H9 (cell line): ENCODE data around the gene ATP5PO. TPM values are rescaled to one million over a fixed set of nuclear protein-coding genes. Genes with fewer than 3 reads are reported as not detected.

Experiments
- DNase-seq: peaks from one replicate; pipeline ENCODE4 v3.0.0-alpha.2; 2017
- H2AFZ ChIP-seq: one replicate; pipeline ENCODE4 v1.6.1; 2013; ENCODE audit warnings: mild to moderate bottlenecking, low read length, control low read depth, moderate library complexity
- H2AK5ac ChIP-seq: 2 replicates; pipeline ENCODE4 v1.6.1; 2013; ENCODE audit warnings: low read length, control low read depth, mixed read lengths; ENCODE audit not compliant: insufficient read length
- H2BK120ac ChIP-seq: one replicate; pipeline ENCODE4 v1.6.1; 2013; ENCODE audit warnings: low read depth, mild to moderate bottlenecking, low read length, control low read depth, inconsistent platforms; ENCODE audit not compliant: poor library complexity, severe bottlenecking
- H2BK12ac ChIP-seq: 2 replicates; pipeline ENCODE4 v1.6.1; 2013; ENCODE audit warnings: low read length, control low read depth, mixed read lengths, low read depth; ENCODE audit not compliant: insufficient read length
- H2BK15ac ChIP-seq: 2 replicates; pipeline ENCODE4 v1.6.1; 2013; ENCODE audit warnings: low read depth, low read length, control low read depth
- H2BK20ac ChIP-seq: one replicate; pipeline ENCODE4 v1.6.1; 2013; ENCODE audit warnings: low read depth, mild to moderate bottlenecking, low read length, control low read depth, inconsistent platforms; ENCODE audit not compliant: poor library complexity, severe bottlenecking
- H2BK5ac ChIP-seq: 2 replicates; pipeline ENCODE4 v1.6.1; 2013; ENCODE audit warnings: low read length, control low read depth, mixed read lengths; ENCODE audit not compliant: insufficient read length
- H3K14ac ChIP-seq: 2 replicates; pipeline ENCODE4 v1.6.1; 2013; ENCODE audit warnings: low read length, control low read depth; ENCODE audit not compliant: insufficient read depth
- H3K18ac ChIP-seq: 2 replicates; pipeline ENCODE4 v1.6.1; 2013; ENCODE audit warnings: low read depth, mild to moderate bottlenecking, mixed read lengths, low read length, control low read depth; ENCODE audit not compliant: insufficient read length
- H3K23ac ChIP-seq: 2 replicates; pipeline ENCODE4 v1.6.1; 2013; ENCODE audit warnings: low read length, control low read depth, mixed read lengths, low read depth; ENCODE audit not compliant: insufficient read length
- H3K23me2 ChIP-seq: 2 replicates; pipeline ENCODE4 v1.6.1; 2013; ENCODE audit warnings: low read depth, mild to moderate bottlenecking, mixed read lengths, low read length, control low read depth; ENCODE audit not compliant: insufficient read length, poor library complexity, severe bottlenecking
- H3K27ac ChIP-seq: 2 replicates; pipeline ENCODE4 v1.5.1; 2013; ENCODE audit warnings: low read length, control low read depth, mixed read lengths, low read depth; ENCODE audit not compliant: insufficient read length
- H3K27me3 ChIP-seq: 2 replicates; pipeline ENCODE4 v1.6.1; 2013; ENCODE audit warnings: low read length, control low read depth, inconsistent platforms; ENCODE audit not compliant: insufficient read depth
- H3K4ac ChIP-seq: 2 replicates; pipeline ENCODE4 v1.6.1; 2013; ENCODE audit warnings: low read depth, mild to moderate bottlenecking, control low read depth, inconsistent platforms, low read length, moderate library complexity
- H3K4me1 ChIP-seq: 2 replicates; pipeline ENCODE4 v1.6.1; 2013; ENCODE audit warnings: low read length, control low read depth, inconsistent platforms; ENCODE audit not compliant: insufficient read depth
- H3K4me2 ChIP-seq: 2 replicates; pipeline ENCODE4 v1.6.1; 2013; ENCODE audit warnings: low read length, control low read depth, mixed read lengths; ENCODE audit not compliant: insufficient read length, insufficient read depth
- H3K56ac ChIP-seq: 2 replicates; pipeline ENCODE4 v1.6.1; 2013; ENCODE audit warnings: low read depth, mild to moderate bottlenecking, mixed read lengths, low read length, control low read depth; ENCODE audit not compliant: insufficient read length
- H3K79me1 ChIP-seq: 2 replicates; pipeline ENCODE4 v1.6.1; 2013; ENCODE audit warnings: low read depth, mild to moderate bottlenecking, moderate library complexity, low read length, control low read depth, inconsistent platforms; ENCODE audit not compliant: insufficient read depth, poor library complexity, severe bottlenecking
- H3K79me2 ChIP-seq: 2 replicates; pipeline ENCODE4 v1.6.1; 2013; ENCODE audit warnings: low read length, control low read depth, inconsistent platforms; ENCODE audit not compliant: insufficient read depth
- H3K9ac ChIP-seq: 2 replicates; pipeline ENCODE4 v1.6.1; 2013; ENCODE audit warnings: low read length, control low read depth, mixed read lengths; ENCODE audit not compliant: insufficient read length; ENCODE audit errors: extremely low read depth
- H3K9me3 ChIP-seq: one replicate; pipeline ENCODE4 v1.6.1; 2013; ENCODE audit warnings: low read depth, low read length, inconsistent platforms; ENCODE audit not compliant: control insufficient read depth
- H3T11ph ChIP-seq: one replicate; pipeline ENCODE4 v1.6.1; 2013; ENCODE audit warnings: mild to moderate bottlenecking, low read length, control low read depth, inconsistent platforms
- H4K20me1 ChIP-seq: one replicate; pipeline ENCODE4 v1.6.1; 2013; ENCODE audit not compliant: control insufficient read depth, insufficient read length, insufficient read depth
- H4K5ac ChIP-seq: 2 replicates; pipeline ENCODE4 v1.6.1; 2013; ENCODE audit warnings: low read depth, mild to moderate bottlenecking, mixed read lengths, low read length, control low read depth; ENCODE audit not compliant: insufficient read length
- H4K8ac ChIP-seq: replicated peaks from 2 replicates; pipeline ENCODE4 v1.6.1; 2013; ENCODE audit warnings: low read length, control low read depth, mixed read lengths, low read depth; ENCODE audit not compliant: insufficient read length
- H4K91ac ChIP-seq: 2 replicates; pipeline ENCODE4 v1.6.1; 2013; ENCODE audit warnings: low read depth, mild to moderate bottlenecking, moderate library complexity, mixed read lengths, low read length, control low read depth; ENCODE audit not compliant: insufficient read length
- H3K27ac Mint-ChIP-seq, 3 experiments: 2 replicates in 2 of 3; 3 replicates in 1 of 3; pipeline ENCODE4 v1.8.0; 2020 to 2021; ENCODE audit warnings: mixed read lengths in 3 of 3, mild to moderate bottlenecking in 1 of 3, moderate library complexity in 1 of 3
- H3K27me3 Mint-ChIP-seq: 2 replicates; pipeline ENCODE4 v1.8.0; 2021; ENCODE audit warnings: low read depth, mild to moderate bottlenecking, moderate library complexity, mixed read lengths
- H3K36me3 Mint-ChIP-seq, 3 experiments: 2 replicates in 2 of 3; 3 replicates in 1 of 3; pipeline ENCODE4 v1.8.0; 2020 to 2021; ENCODE audit warnings: low read depth in 3 of 3, mixed read lengths in 3 of 3; ENCODE audit not compliant: insufficient read depth in 1 of 3
- H3K4me1 Mint-ChIP-seq, 2 experiments: 2 replicates each; pipeline ENCODE4 v1.8.0; 2020; ENCODE audit warnings: mixed read lengths in 2 of 2
- H3K4me3 Mint-ChIP-seq, 2 experiments: 2 replicates in 1 of 2; 3 replicates in 1 of 2; pipeline ENCODE4 v1.8.0; 2020 to 2021; ENCODE audit warnings: mild to moderate bottlenecking in 2 of 2, mixed read lengths in 2 of 2, moderate library complexity in 1 of 2
- H3K9me3 Mint-ChIP-seq, 2 experiments: 2 replicates in 1 of 2; 3 replicates in 1 of 2; pipeline ENCODE4 v1.8.0; 2020; ENCODE audit warnings: mild to moderate bottlenecking in 2 of 2, mixed read lengths in 2 of 2, moderate library complexity in 1 of 2
- WGBS: extraction: QIAGEN DNeasy Blood & Tissue Kit; methylation state at CpG from one replicate; pipeline ENCODE4 v1.1.7; 2013; ENCODE audit warnings: missing lambda C conversion rate, low lambda C conversion rate, mixed read lengths; ENCODE audit not compliant: insufficient read length; ENCODE audit errors: extremely low coverage; 5-methylcytosine and 5-hydroxymethylcytosine counted together
- total RNA-seq: library from RNA; stranded (reverse); gene quantifications from 2 replicates; pipeline ENCODE4 v1.2.1, GENCODE V29; 2021
- TF ChIP-seq, protein P1 (sequence below): fragments of 200-600 bp; sonication (generic); conservative IDR thresholded peaks from 3 replicates; pipeline ENCODE4 v1.8.0; 2021; ENCODE audit warnings: antibody characterized with exemption, mild to moderate bottlenecking

Gene ATP5PO
- total RNA-seq, 1 experiment from 2014 or later: 275 TPM

DNA sequence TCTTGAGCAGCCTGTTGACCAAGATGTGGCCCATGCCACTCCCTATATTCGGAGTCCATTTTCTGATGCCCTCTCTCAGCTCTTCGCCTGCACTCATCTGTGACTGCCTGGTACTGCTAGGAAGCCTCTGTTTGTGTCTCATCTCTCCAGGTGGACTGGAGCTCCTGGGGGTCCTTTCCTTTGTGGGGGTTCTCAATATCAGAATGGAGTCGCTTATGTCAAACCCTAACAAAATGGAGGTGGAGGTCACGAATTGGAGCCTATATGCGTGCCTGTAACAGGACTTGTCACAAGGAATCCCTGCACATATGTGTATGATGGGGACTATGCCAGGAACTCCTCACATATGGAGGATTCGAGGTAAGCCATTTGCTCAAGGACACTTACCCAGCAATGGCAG is 46.7 kb upstream of the ATP5PO start:
- H3K4me1 Mint-ChIP-seq: no peaks in the 10 kb centered on the region; a peak in 1 of 4 replicates
- 0 out of 2 replicates have a peak, but pooled peaks cover 2% of the 10 kb centered on the region for H3K79me2 ChIP-seq

More for the DNA sequence above, 46.7 kb upstream of the ATP5PO start:
- Histone ChIP-seq H3K9me3 (no peaks in the 10 kb centered on the region), H3K4ac (no peak overlapping the region), H3K4me1 (no peaks in the 10 kb centered on the region), H2BK5ac (no peak overlapping the region), H3K79me1 (no peaks in the 10 kb centered on the region), H3K9ac (no peak overlapping the region), H4K5ac (no peak overlapping the region), H2BK20ac (no peak overlapping the region), H2AK5ac (no peak overlapping the region), H3K18ac (no peak overlapping the region), H3K14ac (no peak overlapping the region), H4K91ac (no peak overlapping the region), H3K27ac (no peak overlapping the region), H3K23me2 (no peaks in the 10 kb centered on the region), H4K8ac (no peak overlapping the region), H3K4me2 (no peak overlapping the region), H2BK15ac (no peak overlapping the region), H2BK12ac (no peak overlapping the region), H4K20me1 (no peaks in the 10 kb centered on the region), H3K23ac (no peak overlapping the region), H3K56ac (no peak overlapping the region), H2BK120ac (no peak overlapping the region), H3K27me3 (no peaks in the 10 kb centered on the region), H3T11ph (no peak overlapping the region), H2AFZ (no peak overlapping the region)
- Mint-ChIP-seq H3K4me3 (no peak overlapping the region), H3K36me3 (peaks cover 6 to 20% (median 7%) of the 10 kb centered on the region in 3 experiments; a peak in 6 of 7 replicates), H3K9me3 (peaks cover 10 to 21% of the 10 kb centered on the region in 2 experiments), H3K27ac (no peak overlapping the region), H3K27me3 (peaks cover 1% of the 10 kb centered on the region; the same call in 1 of the 2 replicates)
- TF ChIP-seq, protein P1, sequence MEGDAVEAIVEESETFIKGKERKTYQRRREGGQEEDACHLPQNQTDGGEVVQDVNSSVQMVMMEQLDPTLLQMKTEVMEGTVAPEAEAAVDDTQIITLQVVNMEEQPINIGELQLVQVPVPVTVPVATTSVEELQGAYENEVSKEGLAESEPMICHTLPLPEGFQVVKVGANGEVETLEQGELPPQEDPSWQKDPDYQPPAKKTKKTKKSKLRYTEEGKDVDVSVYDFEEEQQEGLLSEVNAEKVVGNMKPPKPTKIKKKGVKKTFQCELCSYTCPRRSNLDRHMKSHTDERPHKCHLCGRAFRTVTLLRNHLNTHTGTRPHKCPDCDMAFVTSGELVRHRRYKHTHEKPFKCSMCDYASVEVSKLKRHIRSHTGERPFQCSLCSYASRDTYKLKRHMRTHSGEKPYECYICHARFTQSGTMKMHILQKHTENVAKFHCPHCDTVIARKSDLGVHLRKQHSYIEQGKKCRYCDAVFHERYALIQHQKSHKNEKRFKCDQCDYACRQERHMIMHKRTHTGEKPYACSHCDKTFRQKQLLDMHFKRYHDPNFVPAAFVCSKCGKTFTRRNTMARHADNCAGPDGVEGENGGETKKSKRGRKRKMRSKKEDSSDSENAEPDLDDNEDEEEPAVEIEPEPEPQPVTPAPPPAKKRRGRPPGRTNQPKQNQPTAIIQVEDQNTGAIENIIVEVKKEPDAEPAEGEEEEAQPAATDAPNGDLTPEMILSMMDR: no peak
- no peak for DNase-seq
- WGBS: no CpG with 5 or more reads among the region's 6 CpGs
